ENCODE measurements around the gene RETN. TPM values are rescaled to one million over a fixed set of nuclear protein-coding genes. Genes with fewer than 3 reads are reported as not detected.

RETN gene
- total RNA-seq, 1 experiment from 2014 or later: not detected

DNA sequence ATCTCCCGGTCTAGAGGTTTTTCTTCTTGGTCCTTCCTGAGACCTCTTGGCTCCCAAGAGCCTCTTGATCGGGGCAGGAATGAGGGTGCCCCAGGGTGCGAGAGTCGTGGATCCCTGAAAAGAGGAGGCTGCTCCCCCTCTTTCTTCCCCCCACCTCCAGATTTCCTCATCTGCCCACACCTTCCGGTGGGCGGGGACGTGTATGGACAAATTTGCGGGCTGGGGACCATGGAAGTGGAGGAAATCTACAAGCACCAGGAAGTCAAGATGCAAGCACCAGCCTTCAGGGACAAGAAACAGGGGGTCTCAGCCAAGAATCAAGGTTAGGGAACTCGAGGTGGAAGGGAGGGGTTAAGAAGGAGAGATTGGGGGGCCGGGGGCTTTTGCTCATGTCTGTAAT is 8.0 kb downstream of the RETN start, which contains the start of gene MCEMP1:
Gene MCEMP1, plus strand, starts transcription at position 237 of the 400 bp plus-strand sequence. Its CDS starts 31 bp downstream, at position 268.
- intact Hi-C loops (cut with micrococcal nuclease): no loop called here
- Histone ChIP-seq H3K27me3 (ENCODE audit: insufficient read depth, low read length) (no peaks in the 10 kb centered on the region), H3K36me3 (ENCODE audit: control insufficient read depth in 1 of 2, insufficient read depth in 2 of 2, low read length in 2 of 2) (no peaks in the 10 kb centered on the region), H3K79me2 (ENCODE audit: insufficient read depth, low read length) (peaks cover 12% of the 10 kb centered on the region; the same call in 1 of the 2 replicates), H3K27ac (ENCODE audit: low read depth, low read length) (no peak within 1 kb of the TSS), H3K4me3 (replicated peaks in 1 of 2; ENCODE audit: low read depth in 1 of 2, low read length in 2 of 2) (no peak within 1 kb of the TSS), H3K9ac (ENCODE audit: low read length) (no peak within 1 kb of the TSS), H4K20me1 (ENCODE audit: insufficient read depth) (no peaks in the 10 kb centered on the region), H3K4me1 (ENCODE audit: control insufficient read depth in 1 of 2, insufficient read depth in 2 of 2, low read length in 2 of 2) (peaks cover 3 to 33% of the 10 kb centered on the region in 2 experiments; a peak in 3 of 4 replicates), H2AFZ (ENCODE audit: low read depth, low read length, poor library complexity, severe bottlenecking) (no peak within 1 kb of the TSS), H3K9me2 (ENCODE audit: insufficient read depth) (no peaks in the 10 kb centered on the region), H3K9me3 (ENCODE audit: control insufficient read depth in 1 of 2, insufficient read depth in 1 of 2, low read depth in 1 of 2, low read length in 2 of 2) (peaks cover 0 to 3% of the 10 kb centered on the region in 2 experiments; a peak in 1 of 4 replicates), H3K4me2 (ENCODE audit: low read length) (no peak within 1 kb of the TSS)
- RAD21 ChIA-PET (ENCODE audit: low non-redundant PET in 1 of 2, low total read pairs in 2 of 2, uncharacterized antibody in 2 of 2, unreplicated experiment in 2 of 2): no interaction called here
- no peak for DNase-seq (ENCODE audit: low read depth, low spot score)
- no peak for ATAC-seq
- CTCF ChIA-PET: interaction anchor here (1.7 kb wide), 1 partner anchor 109 kb away, joined by 5 read pairs; no protein-coding TSS in a partner anchor
- no peak for TF ChIP-seq CBX3 (IDR thresholded peaks at IDR 0.05; ENCODE audit: low read depth)
- TF ChIP-seq ELF1 (IDR thresholded peaks at IDR 0.05; ENCODE audit: borderline replicate concordance, low read depth): no peak
- BruUV-seq (replicated peaks): no TSS peak
- POLR2A ChIA-PET: no interaction called here

DNA sequence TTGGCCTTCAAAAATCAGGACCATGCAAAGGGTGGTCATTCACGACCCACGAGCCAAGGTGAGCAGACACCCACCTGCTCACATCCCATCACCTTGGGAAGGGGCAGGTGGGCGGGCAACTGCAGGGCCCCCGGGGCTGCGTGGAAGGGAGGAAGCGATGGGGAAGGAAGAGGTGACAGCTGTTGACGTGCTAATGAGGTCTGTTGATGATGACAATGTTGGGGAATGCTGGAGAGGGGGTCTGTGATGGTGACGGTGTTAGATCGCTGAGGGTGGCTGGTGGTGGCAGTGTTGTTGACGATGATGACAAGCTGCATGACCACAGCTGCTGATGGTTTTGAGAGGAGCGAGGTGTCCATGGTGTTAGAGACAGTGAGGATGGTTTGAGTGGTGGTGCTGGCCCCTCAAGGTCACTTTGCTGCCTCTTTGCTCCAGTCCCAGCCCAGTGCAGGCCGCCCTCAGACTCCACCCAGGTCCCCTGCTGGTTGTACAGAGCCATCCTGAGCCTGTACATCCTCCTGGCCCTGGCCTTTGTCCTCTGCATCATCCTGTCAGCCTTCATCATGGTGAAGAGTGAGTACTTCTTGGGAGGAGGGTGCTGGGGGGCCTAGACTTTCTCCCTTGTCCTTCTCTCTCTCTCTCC is 8.9 kb downstream of the RETN start:
- no peaks in the 10 kb centered on the region for H3K9me2 ChIP-seq (ENCODE audit: insufficient read depth)
- peaks cover 0 to 3% of the 10 kb centered on the region in 2 experiments; a peak in 1 of 4 replicates for H3K9me3 ChIP-seq (ENCODE audit: control insufficient read depth in 1 of 2, insufficient read depth in 1 of 2, low read depth in 1 of 2, low read length in 2 of 2)
- H3K36me3 ChIP-seq (ENCODE audit: control insufficient read depth in 1 of 2, insufficient read depth in 2 of 2, low read length in 2 of 2): peaks cover 4% of the 10 kb centered on the region in 2 experiments; a peak in 3 of 4 replicates
- H3K79me2 ChIP-seq (ENCODE audit: insufficient read depth, low read length): peaks cover 20% of the 10 kb centered on the region; the same call in 1 of the 2 replicates
- peaks cover 6 to 37% of the 10 kb centered on the region in 2 experiments for H3K4me1 ChIP-seq (ENCODE audit: control insufficient read depth in 1 of 2, insufficient read depth in 2 of 2, low read length in 2 of 2)
- no peak overlapping the region for H3K4me3 ChIP-seq (replicated peaks in 1 of 2; ENCODE audit: low read depth in 1 of 2, low read length in 2 of 2)
- ATAC-seq (no peak), DNase-seq (ENCODE audit: low read depth, low spot score) (no peak)
- no peak for TF ChIP-seq EGR1 (IDR thresholded peaks at IDR 0.05; ENCODE audit: low read depth)
- TF ChIP-seq CEBPB (IDR thresholded peaks at IDR 0.05; ENCODE audit: low read depth): no peak
- no peak for TF ChIP-seq TCF7L2 (IDR thresholded peaks at IDR 0.05; ENCODE audit: borderline replicate concordance, extremely low read depth, insufficient read depth, insufficient read length)
- no peak for TF ChIP-seq SIN3A (IDR thresholded peaks at IDR 0.05; ENCODE audit: low read depth)
- no peak for TF ChIP-seq ZBTB33 (IDR thresholded peaks at IDR 0.05; ENCODE audit: extremely low read depth, insufficient replicate concordance, low read length)
- TF ChIP-seq SP1 (IDR thresholded peaks at IDR 0.05; ENCODE audit: low read depth): no peak
- TF ChIP-seq, protein P1, sequence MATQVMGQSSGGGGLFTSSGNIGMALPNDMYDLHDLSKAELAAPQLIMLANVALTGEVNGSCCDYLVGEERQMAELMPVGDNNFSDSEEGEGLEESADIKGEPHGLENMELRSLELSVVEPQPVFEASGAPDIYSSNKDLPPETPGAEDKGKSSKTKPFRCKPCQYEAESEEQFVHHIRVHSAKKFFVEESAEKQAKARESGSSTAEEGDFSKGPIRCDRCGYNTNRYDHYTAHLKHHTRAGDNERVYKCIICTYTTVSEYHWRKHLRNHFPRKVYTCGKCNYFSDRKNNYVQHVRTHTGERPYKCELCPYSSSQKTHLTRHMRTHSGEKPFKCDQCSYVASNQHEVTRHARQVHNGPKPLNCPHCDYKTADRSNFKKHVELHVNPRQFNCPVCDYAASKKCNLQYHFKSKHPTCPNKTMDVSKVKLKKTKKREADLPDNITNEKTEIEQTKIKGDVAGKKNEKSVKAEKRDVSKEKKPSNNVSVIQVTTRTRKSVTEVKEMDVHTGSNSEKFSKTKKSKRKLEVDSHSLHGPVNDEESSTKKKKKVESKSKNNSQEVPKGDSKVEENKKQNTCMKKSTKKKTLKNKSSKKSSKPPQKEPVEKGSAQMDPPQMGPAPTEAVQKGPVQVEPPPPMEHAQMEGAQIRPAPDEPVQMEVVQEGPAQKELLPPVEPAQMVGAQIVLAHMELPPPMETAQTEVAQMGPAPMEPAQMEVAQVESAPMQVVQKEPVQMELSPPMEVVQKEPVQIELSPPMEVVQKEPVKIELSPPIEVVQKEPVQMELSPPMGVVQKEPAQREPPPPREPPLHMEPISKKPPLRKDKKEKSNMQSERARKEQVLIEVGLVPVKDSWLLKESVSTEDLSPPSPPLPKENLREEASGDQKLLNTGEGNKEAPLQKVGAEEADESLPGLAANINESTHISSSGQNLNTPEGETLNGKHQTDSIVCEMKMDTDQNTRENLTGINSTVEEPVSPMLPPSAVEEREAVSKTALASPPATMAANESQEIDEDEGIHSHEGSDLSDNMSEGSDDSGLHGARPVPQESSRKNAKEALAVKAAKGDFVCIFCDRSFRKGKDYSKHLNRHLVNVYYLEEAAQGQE (IDR thresholded peaks at IDR 0.05; ENCODE audit: low read depth): no peak
- TF ChIP-seq JUND (IDR thresholded peaks at IDR 0.05): no peak
- no peak overlapping the region for H3K4me2 ChIP-seq (ENCODE audit: low read length)
- no peak overlapping the region for H2AFZ ChIP-seq (ENCODE audit: low read depth, low read length, poor library complexity, severe bottlenecking)
- no peaks in the 10 kb centered on the region for H4K20me1 ChIP-seq (ENCODE audit: insufficient read depth)
- ChIA-PET POLR2A (no interaction called here), RAD21 (ENCODE audit: low non-redundant PET in 1 of 2, low total read pairs in 2 of 2, uncharacterized antibody in 2 of 2, unreplicated experiment in 2 of 2) (no interaction called here), CTCF (interaction anchor here (1.7 kb wide), 1 partner anchor 109 kb away, joined by 5 read pairs; no protein-coding TSS in a partner anchor)
- H3K27ac ChIP-seq (ENCODE audit: low read depth, low read length): no peak overlapping the region
- H3K27me3 ChIP-seq (ENCODE audit: insufficient read depth, low read length): no peaks in the 10 kb centered on the region
- BruUV-seq (replicated peaks): no TSS peak
- intact Hi-C loops (cut with micrococcal nuclease): no loop called here
- no peak overlapping the region for H3K9ac ChIP-seq (ENCODE audit: low read length)
